ENCODE results near the gene RAB4A.

- TF ChIP-seq CTCF (IDR thresholded peaks at IDR 0.05), result no peak
- TF ChIP-seq EZH2phosphoT487 (IDR thresholded peaks at IDR 0.05), result no peak
Observed at GRCh38 chr1:229228522-229228921, 42.4 kb upstream of the RAB4A start.
